IMR-90 (cell line): ENCODE results near the gene CRACDL. TPM values are rescaled to one million over a fixed set of nuclear protein-coding genes. Genes with fewer than 3 reads are reported as not detected.

Experiments used
- ATAC-seq: fragments of 200-7000 bp; cut with Tn5 transposase; 2 replicates; pipeline ENCODE4 v1.9.1; 2020; ENCODE audit warnings: low read depth, mild to moderate bottlenecking, moderate library complexity
- BruUV-seq: library from RNA; stranded (reverse); fragments of 400-500 nt; replicated peaks from 2 replicates; lab custom pipeline; 2021; lab: Mats Ljungman, UMichigan
- CTCF ChIA-PET: fragments of 300-600 bp; formaldehyde crosslinking; extraction: SDS; loops from one replicate; lab custom pipeline; 2021; ENCODE audit warnings: antibody characterized with exemption; lab: Yijun Ruan, JAX
- POLR2A ChIA-PET: fragments of 300-600 bp; sonication (Branson Sonifier 250); formaldehyde crosslinking; loops from one replicate; lab custom pipeline; 2022; ENCODE audit warnings: antibody characterized with exemption; ENCODE audit not compliant: unreplicated experiment; lab: Charles Lee
- DNase-seq: peaks from one replicate; pipeline ENCODE4 v3.0.0; 2013
- H2AFZ ChIP-seq: replicated peaks from 2 replicates; pipeline ENCODE3; 2013; ENCODE audit warnings: low read length, mild to moderate bottlenecking; ENCODE audit not compliant: poor library complexity
- H2AK5ac ChIP-seq: 2 replicates; pipeline ENCODE4 v1.6.1; 2013; ENCODE audit warnings: low read depth, low read length, inconsistent platforms
- H2AK9ac ChIP-seq: replicated peaks from 2 replicates; pipeline ENCODE3; 2013; ENCODE audit warnings: mild to moderate bottlenecking, low read depth, low read length, moderate library complexity; ENCODE audit not compliant: poor library complexity
- H2BK120ac ChIP-seq: 2 replicates; pipeline ENCODE4 v1.6.1; 2013; ENCODE audit warnings: low read depth, low read length, inconsistent platforms
- H2BK15ac ChIP-seq: 3 replicates; pipeline ENCODE4 v1.6.1; 2013; ENCODE audit warnings: low read depth, low read length, inconsistent platforms
- H2BK20ac ChIP-seq: 2 replicates; pipeline ENCODE4 v1.6.1; 2013; ENCODE audit warnings: low read depth, mild to moderate bottlenecking, inconsistent platforms, low read length, moderate library complexity
- H2BK5ac ChIP-seq: 2 replicates; pipeline ENCODE4 v1.6.1; 2013; ENCODE audit warnings: mild to moderate bottlenecking, low read depth, low read length, inconsistent platforms; ENCODE audit not compliant: poor library complexity, severe bottlenecking
- H3K14ac ChIP-seq: replicated peaks from 2 replicates; pipeline ENCODE4 v1.6.1; 2013; ENCODE audit warnings: low read depth, low read length, inconsistent platforms
- H3K18ac ChIP-seq: 2 replicates; pipeline ENCODE4 v1.6.1; 2013; ENCODE audit warnings: low read depth, low read length, control low read depth
- H3K23ac ChIP-seq: 2 replicates; pipeline ENCODE4 v1.6.1; 2013; ENCODE audit warnings: low read depth, low read length, inconsistent platforms
- H3K27ac ChIP-seq: 2 replicates; pipeline ENCODE4 v1.5.1; 2013; ENCODE audit warnings: mild to moderate bottlenecking, control low read depth, low read length; ENCODE audit not compliant: insufficient read depth
- H3K27me3 ChIP-seq: 2 replicates; pipeline ENCODE4 v1.6.1; 2013; ENCODE audit warnings: low read length; ENCODE audit not compliant: control insufficient read depth, insufficient read depth
- H3K36me3 ChIP-seq: 2 replicates; pipeline ENCODE4 v1.6.1; 2013; ENCODE audit warnings: low read length, mixed read lengths; ENCODE audit not compliant: control insufficient read depth, insufficient read depth
- H3K4ac ChIP-seq: 2 replicates; pipeline ENCODE4 v1.6.1; 2013; ENCODE audit warnings: low read depth, low read length, inconsistent platforms
- H3K4me1 ChIP-seq: 2 replicates; pipeline ENCODE4 v1.6.1; 2013; ENCODE audit warnings: low read length, mixed read lengths; ENCODE audit not compliant: control insufficient read depth, insufficient read depth
- H3K4me2 ChIP-seq: 2 replicates; pipeline ENCODE4 v1.6.1; 2013; ENCODE audit warnings: low read depth, mild to moderate bottlenecking, control low read depth, low read length, moderate library complexity
- H3K4me3 ChIP-seq: 2 replicates; pipeline ENCODE4 v1.5.1; 2013; ENCODE audit warnings: low read depth, mild to moderate bottlenecking, control low read depth, low read length, moderate library complexity; ENCODE audit not compliant: insufficient read depth
- H3K56ac ChIP-seq: 2 replicates; pipeline ENCODE4 v1.6.1; 2013; ENCODE audit warnings: low read length, inconsistent platforms; ENCODE audit not compliant: insufficient read depth; ENCODE audit errors: extremely low read depth
- H3K79me1 ChIP-seq, 2 experiments: 2 replicates each; pipeline ENCODE4 v1.6.1; 2013; ENCODE audit warnings: low read length in 2 of 2, inconsistent platforms in 1 of 2, low read depth in 1 of 2
- H3K9ac ChIP-seq: 2 replicates; pipeline ENCODE4 v1.6.1; 2013; ENCODE audit warnings: low read depth, low read length, control low read depth
- H3K9me1 ChIP-seq: 2 replicates; pipeline ENCODE4 v1.6.1; 2013; ENCODE audit warnings: low read length, inconsistent platforms; ENCODE audit not compliant: insufficient read depth
- H3K9me3 ChIP-seq: 2 replicates; pipeline ENCODE4 v1.6.1; 2013; ENCODE audit warnings: low read length; ENCODE audit not compliant: control insufficient read depth, insufficient read depth
- H4K20me1 ChIP-seq: 2 replicates; pipeline ENCODE4 v1.6.1; 2013; ENCODE audit warnings: low read length, inconsistent platforms; ENCODE audit not compliant: insufficient read depth
- H4K5ac ChIP-seq: 2 replicates; pipeline ENCODE4 v1.6.1; 2013; ENCODE audit warnings: mild to moderate bottlenecking, low read depth, low read length, control low read depth
- H4K8ac ChIP-seq, 2 experiments: 2 replicates each; pipeline ENCODE4 v1.6.1; 2013; ENCODE audit warnings: low read depth in 2 of 2, low read length in 2 of 2, control low read depth in 1 of 2, inconsistent platforms in 1 of 2
- H4K91ac ChIP-seq: 2 replicates; pipeline ENCODE4 v1.6.1; 2013; ENCODE audit warnings: low read depth, low read length, inconsistent platforms; ENCODE audit not compliant: insufficient read depth
- BHLHE40 ChIP-seq: fragments of 150-350 bp; IDR thresholded peaks from 2 replicates; pipeline ENCODE4 v1.6.1; 2016; ENCODE audit warnings: mild to moderate bottlenecking, low read depth, low read length
- CHD1 ChIP-seq: IDR thresholded peaks from 2 replicates; pipeline ENCODE4 v1.6.1; 2012; ENCODE audit warnings: low read depth, low read length, improper control_type of control experiment
- FOS ChIP-seq: fragments of 150-350 bp; IDR thresholded peaks from 2 replicates; pipeline ENCODE4 v1.6.1; 2016; ENCODE audit warnings: low read depth, low read length
- MAFK ChIP-seq: IDR thresholded peaks from 2 replicates; pipeline ENCODE4 v1.6.1; 2012; ENCODE audit warnings: low read depth, low read length, improper control_type of control experiment
- MXI1 ChIP-seq: IDR thresholded peaks from 2 replicates; pipeline ENCODE4 v1.6.1; 2012; ENCODE audit warnings: low read depth, mild to moderate bottlenecking, low read length, moderate library complexity, borderline replicate concordance
- NFE2L2 ChIP-seq: fragments of 150-350 bp; IDR thresholded peaks from 2 replicates; pipeline ENCODE4 v1.6.1; 2016; ENCODE audit warnings: low read depth, mild to moderate bottlenecking, low read length
- RAD21 ChIP-seq: IDR thresholded peaks from 2 replicates; pipeline ENCODE4 v1.6.1; 2012; ENCODE audit warnings: low read length, improper control_type of control experiment
- RCOR1 ChIP-seq: IDR thresholded peaks from 2 replicates; pipeline ENCODE4 v1.6.1; 2012; ENCODE audit warnings: mild to moderate bottlenecking, low read length, improper control_type of control experiment; ENCODE audit not compliant: insufficient replicate concordance
- SMC3 ChIP-seq: fragments of 150-350 bp; IDR thresholded peaks from 2 replicates; pipeline ENCODE4 v1.6.1; 2016; ENCODE audit warnings: low read depth, mild to moderate bottlenecking, antibody characterized with exemption, low read length, moderate library complexity
- WGBS, 2 experiments: methylation state at CpG; one replicate each; pipeline versions ENCODE4 v1.1.5 to v1.1.7; 2013; ENCODE audit warnings: missing lambda C conversion rate in 2 of 2; ENCODE audit not compliant: insufficient read length in 1 of 2; ENCODE audit errors: extremely low coverage in 2 of 2; 5-methylcytosine and 5-hydroxymethylcytosine counted together
- dilution Hi-C: fragments of 300-500 bp; cut with HindIII; formaldehyde crosslinking; loops from one replicate; pipeline ENCODE4 v1.14.3; 2018; ENCODE audit warnings: low sequenced_read_pairs; ENCODE audit not compliant: unreplicated experiment
- in situ Hi-C: fragments of 300-500 bp; cut with MboI; formaldehyde crosslinking; loops from 3 replicates; pipeline ENCODE4 v1.14.3; 2019; ENCODE audit warnings: low sequenced_read_pairs, inconsistent platforms, mixed read lengths
- intact Hi-C: fragments of 100-400 bp; cut with micrococcal nuclease; formaldehyde crosslinking; loops from 2 replicates; pipeline ENCODE4 v1.10.0; 2022
- polyA plus RNA-seq, 3 experiments: library from polyadenylated mRNA; depleted of rRNA; stranded (reverse); fragments of >200 nt; gene quantifications; 2 replicates each; pipeline ENCODE4 v1.2.3, GENCODE V29; 2012; ENCODE audit warnings: low replicate concordance in 1 of 3
- total RNA-seq: library from RNA; depleted of rRNA; stranded (reverse); fragments of >200 nt; gene quantifications from 2 replicates; pipeline ENCODE4 v1.2.3, GENCODE V29; 2012
- TF ChIP-seq, protein P1 (sequence below): fragments of 150-350 bp; IDR thresholded peaks from 2 replicates; pipeline ENCODE4 v1.6.1; 2017; ENCODE audit warnings: mild to moderate bottlenecking, antibody characterized with exemption, low read length, low read depth
- TF ChIP-seq, protein P2 (sequence below): fragments of 150-350 bp; IDR thresholded peaks from 2 replicates; pipeline ENCODE4 v1.6.1; 2016; ENCODE audit warnings: low read depth, mild to moderate bottlenecking, low read length, moderate library complexity, borderline replicate concordance
- TF ChIP-seq, protein P3 (sequence below): conservative IDR thresholded peaks from 2 replicates; pipeline ENCODE4 v1.5.1; 2012; ENCODE audit warnings: mild to moderate bottlenecking, low read depth, low read length, improper control_type of control experiment

The CRACDL gene
- total and polyA plus RNA-seq, 2 of the 4 experiments (the other 2 are of a cell fraction), result not detected

DNA sequence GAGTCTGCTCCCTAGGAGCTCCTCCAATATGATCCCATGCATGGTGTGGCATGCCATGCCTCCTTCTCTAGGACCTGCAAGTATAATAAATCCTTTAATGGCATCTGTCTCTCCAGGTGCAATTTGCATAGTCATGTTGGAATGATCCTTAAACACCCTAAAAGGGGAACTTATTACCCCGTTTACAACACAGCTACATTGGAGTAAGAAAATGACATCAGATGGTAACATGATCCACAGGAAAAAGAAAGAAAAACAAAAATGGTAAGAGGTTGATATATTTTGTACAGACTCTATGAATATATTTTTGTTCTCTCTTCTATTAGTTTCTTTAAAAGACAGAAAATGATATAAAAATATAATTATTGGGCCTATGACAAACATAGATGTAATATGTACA, 79.0 kb downstream of the CRACDL start:
- H3K18ac ChIP-seq, result no peak overlapping the region
- no peak overlapping the region for H2AK9ac ChIP-seq
- H3K14ac ChIP-seq, result no peak overlapping the region
- H2BK20ac ChIP-seq, result no peak overlapping the region
- H2AFZ ChIP-seq, result no peak overlapping the region
- H3K4me1 ChIP-seq, result no peaks in the 10 kb centered on the region
- ChIA-PET POLR2A (no interaction called here), CTCF (no interaction called here)
- H2AK5ac ChIP-seq, result no peak overlapping the region
- no peak overlapping the region for H4K5ac ChIP-seq
- H2BK15ac ChIP-seq, result no peak overlapping the region
- no peak overlapping the region for H3K4ac ChIP-seq
- H3K56ac ChIP-seq, result no peak overlapping the region
- H2BK5ac ChIP-seq, result no peak overlapping the region
- H3K23ac ChIP-seq, result no peak overlapping the region
- H3K4me3 ChIP-seq, result no peak overlapping the region
- H3K4me2 ChIP-seq, result no peak overlapping the region
- dilution Hi-C loops (no loop called here), in situ Hi-C loops (no loop called here), intact Hi-C loops (no loop called here)
- H4K20me1 ChIP-seq, result no peaks in the 10 kb centered on the region
- BruUV-seq, result no TSS peak
- no CpG with 5 or more reads among the region's 1 CpG for WGBS, 2 experiments
- no peak overlapping the region for H3K27ac ChIP-seq
- H2BK120ac ChIP-seq, result no peak overlapping the region
- H4K8ac ChIP-seq, result no peak overlapping the region
- H3K9me3 ChIP-seq, result no peaks in the 10 kb centered on the region; the same call in 1 of the 2 replicates
- no peak for ATAC-seq
- TF ChIP-seq NFE2L2, result no peak
- TF ChIP-seq SMC3, result no peak
- TF ChIP-seq, protein P1, sequence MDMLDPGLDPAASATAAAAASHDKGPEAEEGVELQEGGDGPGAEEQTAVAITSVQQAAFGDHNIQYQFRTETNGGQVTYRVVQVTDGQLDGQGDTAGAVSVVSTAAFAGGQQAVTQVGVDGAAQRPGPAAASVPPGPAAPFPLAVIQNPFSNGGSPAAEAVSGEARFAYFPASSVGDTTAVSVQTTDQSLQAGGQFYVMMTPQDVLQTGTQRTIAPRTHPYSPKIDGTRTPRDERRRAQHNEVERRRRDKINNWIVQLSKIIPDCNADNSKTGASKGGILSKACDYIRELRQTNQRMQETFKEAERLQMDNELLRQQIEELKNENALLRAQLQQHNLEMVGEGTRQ, result no peak
- no peak for TF ChIP-seq FOS
- no peak for TF ChIP-seq RAD21
- TF ChIP-seq, protein P2, sequence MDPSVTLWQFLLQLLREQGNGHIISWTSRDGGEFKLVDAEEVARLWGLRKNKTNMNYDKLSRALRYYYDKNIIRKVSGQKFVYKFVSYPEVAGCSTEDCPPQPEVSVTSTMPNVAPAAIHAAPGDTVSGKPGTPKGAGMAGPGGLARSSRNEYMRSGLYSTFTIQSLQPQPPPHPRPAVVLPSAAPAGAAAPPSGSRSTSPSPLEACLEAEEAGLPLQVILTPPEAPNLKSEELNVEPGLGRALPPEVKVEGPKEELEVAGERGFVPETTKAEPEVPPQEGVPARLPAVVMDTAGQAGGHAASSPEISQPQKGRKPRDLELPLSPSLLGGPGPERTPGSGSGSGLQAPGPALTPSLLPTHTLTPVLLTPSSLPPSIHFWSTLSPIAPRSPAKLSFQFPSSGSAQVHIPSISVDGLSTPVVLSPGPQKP, result no peak
- TF ChIP-seq MAFK, result no peak
- no peak for TF ChIP-seq BHLHE40
- no peak for TF ChIP-seq CHD1
- no peak for TF ChIP-seq RCOR1
- TF ChIP-seq, protein P3, sequence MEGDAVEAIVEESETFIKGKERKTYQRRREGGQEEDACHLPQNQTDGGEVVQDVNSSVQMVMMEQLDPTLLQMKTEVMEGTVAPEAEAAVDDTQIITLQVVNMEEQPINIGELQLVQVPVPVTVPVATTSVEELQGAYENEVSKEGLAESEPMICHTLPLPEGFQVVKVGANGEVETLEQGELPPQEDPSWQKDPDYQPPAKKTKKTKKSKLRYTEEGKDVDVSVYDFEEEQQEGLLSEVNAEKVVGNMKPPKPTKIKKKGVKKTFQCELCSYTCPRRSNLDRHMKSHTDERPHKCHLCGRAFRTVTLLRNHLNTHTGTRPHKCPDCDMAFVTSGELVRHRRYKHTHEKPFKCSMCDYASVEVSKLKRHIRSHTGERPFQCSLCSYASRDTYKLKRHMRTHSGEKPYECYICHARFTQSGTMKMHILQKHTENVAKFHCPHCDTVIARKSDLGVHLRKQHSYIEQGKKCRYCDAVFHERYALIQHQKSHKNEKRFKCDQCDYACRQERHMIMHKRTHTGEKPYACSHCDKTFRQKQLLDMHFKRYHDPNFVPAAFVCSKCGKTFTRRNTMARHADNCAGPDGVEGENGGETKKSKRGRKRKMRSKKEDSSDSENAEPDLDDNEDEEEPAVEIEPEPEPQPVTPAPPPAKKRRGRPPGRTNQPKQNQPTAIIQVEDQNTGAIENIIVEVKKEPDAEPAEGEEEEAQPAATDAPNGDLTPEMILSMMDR, result no peak
- TF ChIP-seq MXI1, result no peak
- DNase-seq, result no peak
- no peaks in the 10 kb centered on the region for H3K27me3 ChIP-seq
- no peaks in the 10 kb centered on the region for H3K79me1 ChIP-seq
- H3K9me1 ChIP-seq, result no peaks in the 10 kb centered on the region
- no peak overlapping the region for H3K9ac ChIP-seq
- no peaks in the 10 kb centered on the region for H3K36me3 ChIP-seq
- no peak overlapping the region for H4K91ac ChIP-seq
